ENCODE measurements around the gene ACVR1B.

GRCh38 chr12:51934080-51934479, 17.4 kb upstream of the ACVR1B start:
- TF ChIP-seq ZBTB33 (CRISPR knock-in tag; IDR thresholded peaks at IDR 0.05) (no peak), CTCF (IDR thresholded peaks at IDR 0.05 in 2 of 3, conservative IDR thresholded peaks at IDR 0.05 in 1 of 3; ENCODE audit: insufficient read depth in 2 of 3, low read depth in 1 of 3, low read length in 3 of 3) (no peak), FOSL1 (tag; conservative IDR thresholded peaks at IDR 0.05) (no peak), CBX8 (IDR thresholded peaks at IDR 0.05; ENCODE audit: borderline replicate concordance, extremely low read depth, low read depth, low read length, poor library complexity, severe bottlenecking) (no peak), GTF2F1 (IDR thresholded peaks at IDR 0.05; ENCODE audit: low read depth, low read length) (no peak), ZMIZ1 (IDR thresholded peaks at IDR 0.05; ENCODE audit: low read depth in 2 of 2, low read length in 2 of 2) (no peak), SPI1 (IDR thresholded peaks at IDR 0.05; ENCODE audit: borderline replicate concordance, low read depth, low read length) (no peak), ELK1 (CRISPR knock-in tag; IDR thresholded peaks at IDR 0.05) (no peak), EZH2 (IDR thresholded peaks at IDR 0.05; ENCODE audit: borderline replicate concordance, low read depth, low read length) (no peak), YY1 (IDR thresholded peaks at IDR 0.05; ENCODE audit: borderline replicate concordance in 1 of 3, control insufficient read depth in 1 of 3, extremely low read depth in 1 of 3, insufficient read depth in 3 of 3, insufficient read length in 1 of 3, insufficient replicate concordance in 2 of 3, low read depth in 1 of 3, low read length in 2 of 3) (no peak)
